Esophagus muscularis mucosa (tissue), 4 donors: Measurements from ENCODE around the gene EIF2B4. TPM values are rescaled to one million over a fixed set of nuclear protein-coding genes. Genes with fewer than 3 reads are reported as not detected.
A peak's percentile ranks its signal among the peaks of the same experiment; 100 is the strongest.

Experiments
- DNase-seq: peaks from one replicate; pipeline ENCODE4 v3.0.0-alpha.2; 2017; ENCODE audit errors: extremely low spot score
- H3K27ac ChIP-seq, 4 donors: fragments of 200-600 bp; sonication (generic); replicated peaks in 1 of 4; 1 replicate in 3 of 4; 2 replicates in 1 of 4; pipeline ENCODE4 v1.5.1; 2016 to 2019; ENCODE audit warnings: mild to moderate bottlenecking in 1 of 4
- H3K27me3 ChIP-seq, 4 donors: fragments of 200-600 bp; sonication (generic); one replicate each; pipeline versions ENCODE4 v1.5.1 to v1.6.0; 2016 to 2019
- H3K36me3 ChIP-seq, 4 donors: fragments of 200-600 bp; sonication (generic); one replicate each; pipeline ENCODE4 v1.5.1; 2016 to 2019
- H3K4me1 ChIP-seq, 4 donors: fragments of 200-600 bp; sonication (generic); one replicate each; pipeline ENCODE4 v1.5.1; 2016 to 2019
- H3K4me3 ChIP-seq, 4 donors: fragments of 200-600 bp; sonication (generic); 1 replicate in 2 of 4; 2 replicates in 2 of 4; pipeline ENCODE4 v1.5.1; 2016 to 2019; ENCODE audit warnings: mild to moderate bottlenecking in 4 of 4, moderate library complexity in 1 of 4
- H3K9me3 ChIP-seq, 4 donors: fragments of 200-600 bp; sonication (generic); 1 replicate in 3 of 4; 2 replicates in 1 of 4; pipeline ENCODE4 v1.5.1; 2016 to 2019
- CTCF ChIP-seq, 3 experiments: fragments of 200-600 bp in 2 of 3; fragments of 450-650 bp in 1 of 3; sonication (generic) in 2 of 3; IDR thresholded peaks; one replicate each; pipeline ENCODE4 v1.5.1; 2017 to 2019; ENCODE audit warnings: antibody characterized with exemption in 3 of 3, mild to moderate bottlenecking in 2 of 3, moderate library complexity in 1 of 3
- EP300 ChIP-seq: sonication (generic); formaldehyde crosslinking; IDR thresholded peaks from one replicate; pipeline ENCODE4 v1.6.1; 2017; ENCODE audit warnings: antibody characterized with exemption
- POLR2A ChIP-seq: fragments of 450-650 bp; IDR thresholded peaks from one replicate; pipeline ENCODE4 v1.6.1; 2017; ENCODE audit warnings: antibody characterized with exemption, moderate library complexity, mild to moderate bottlenecking, low read depth
- POLR2AphosphoS5 ChIP-seq, 2 donors: sonication (generic); formaldehyde crosslinking; IDR thresholded peaks; one replicate each; pipeline ENCODE4 v1.6.1; 2017; ENCODE audit warnings: antibody characterized with exemption in 2 of 2
- WGBS: methylation state at CpG from one replicate; pipeline ENCODE4 v1.1.5; 2018; 5-methylcytosine and 5-hydroxymethylcytosine counted together
- intact Hi-C: fragments of 100-400 bp; cut with DNase I; formaldehyde crosslinking; loops from one replicate; pipeline ENCODE4 v1.15.1; 2023
- total RNA-seq, 4 donors: library from RNA; depleted of rRNA; stranded (reverse); fragments of >200 nt; gene quantifications; one replicate each; pipeline versions ENCODE4 v1.1.0 to v1.2.1, GENCODE V29; 2016

The EIF2B4 gene
- total RNA-seq, 4 donors from 2014 or later = 39.0 to 50.1 (median 44.9) TPM

- WGBS = under 1% methylated on average over 12 of the region's 33 CpGs
- intact Hi-C loops = loop anchor here (2.0 to 5.0 kb wide), 2 partner anchors 20 to 36 kb away; partner anchors contain the start of genes EIF2B4, NRBP1 and SNX17
- peaks cover 0 to 5% (median 4%) of the 10 kb centered on the region in 4 donors for H3K36me3 ChIP-seq
- H3K27me3 ChIP-seq = no peaks in the 10 kb centered on the region
- H3K4me3 ChIP-seq = peak overlapping the region; percentile 71 to 100 (median 91)
- H3K4me1 ChIP-seq = peaks cover 24 to 35% (median 29%) of the 10 kb centered on the region in 4 donors
- peak in 1 of 3 experiments; percentile 4 for TF ChIP-seq CTCF (IDR thresholded peaks at IDR 0.05)
- no peak for TF ChIP-seq EP300
- H3K9me3 ChIP-seq = no peaks in the 10 kb centered on the region
- H3K27ac ChIP-seq = peak overlapping the region; percentile 84 to 91 (median 87)
- DNase-seq = no peak
Measured at GRCh38 chr2:27408601-27409320, 38.6 kb upstream of the EIF2B4 start.

- H3K9me3 ChIP-seq = no peaks in the 10 kb centered on the region
- peak overlapping the region; percentile 71 to 100 (median 91) for H3K4me3 ChIP-seq
- no peak for DNase-seq
- no peaks in the 10 kb centered on the region for H3K27me3 ChIP-seq
- peaks cover 26 to 39% (median 30%) of the 10 kb centered on the region in 4 donors for H3K4me1 ChIP-seq
- H3K27ac ChIP-seq = peak overlapping the region in 2 of 4 donors; percentile 42 to 84
- peaks cover 0 to 5% (median 4%) of the 10 kb centered on the region in 4 donors for H3K36me3 ChIP-seq
- TF ChIP-seq CTCF (IDR thresholded peaks at IDR 0.05) (peak; percentile 49 to 63 (median 49)), POLR2AphosphoS5 (IDR thresholded peaks at IDR 0.05) (no peak), POLR2A (no peak), EP300 (no peak)
- 53% methylated on average over 16 of the region's 16 CpGs for WGBS
- intact Hi-C loops = loop anchor here (2.0 to 5.0 kb wide), 2 partner anchors 21 to 36 kb away; partner anchors contain the start of genes EIF2B4, NRBP1 and SNX17
Measured at GRCh38 chr2:27407798-27408491, 37.8 kb upstream of the EIF2B4 start.

GRCh38 chr2:27400348-27401135, 30.4 kb upstream of the EIF2B4 start:
- no peaks in the 10 kb centered on the region for H3K9me3 ChIP-seq
- DNase-seq = no peak
- TF ChIP-seq POLR2AphosphoS5 (IDR thresholded peaks at IDR 0.05) (no peak), EP300 (no peak), POLR2A (no peak), CTCF (IDR thresholded peaks at IDR 0.05) (no peak)
- H3K4me1 ChIP-seq = peaks cover 0 to 4% (median 2%) of the 10 kb centered on the region in 4 donors
- WGBS = 100% methylated on average over 2 of the region's 2 CpGs
- H3K27ac ChIP-seq = no peak overlapping the region
- no peak overlapping the region for H3K4me3 ChIP-seq
- no peaks in the 10 kb centered on the region for H3K27me3 ChIP-seq
- intact Hi-C loops = no loop called here
- H3K36me3 ChIP-seq = peaks cover 0 to 8% (median 4%) of the 10 kb centered on the region in 4 donors

GRCh38 chr2:27398962-27399361, 28.8 kb upstream of the EIF2B4 start:
- no peaks in the 10 kb centered on the region for H3K9me3 ChIP-seq
- WGBS = 92% methylated on average over 5 of the region's 5 CpGs
- no peak for DNase-seq
- no peak overlapping the region for H3K27ac ChIP-seq
- H3K27me3 ChIP-seq = no peaks in the 10 kb centered on the region
- H3K36me3 ChIP-seq = peaks cover 0 to 8% (median 0%) of the 10 kb centered on the region in 4 donors
- TF ChIP-seq POLR2AphosphoS5 (IDR thresholded peaks at IDR 0.05) (no peak), EP300 (no peak), POLR2A (no peak), CTCF (IDR thresholded peaks at IDR 0.05) (no peak)
- H3K4me3 ChIP-seq = no peak overlapping the region
- peaks cover 0 to 4% (median 2%) of the 10 kb centered on the region in 4 donors for H3K4me1 ChIP-seq
- intact Hi-C loops = no loop called here
